Keratinocyte (primary cell): Measurements from ENCODE around the gene CSNK1D.

Experiments used
- EZH2 ChIP-seq: IDR thresholded peaks from one replicate; pipeline ENCODE4 v1.6.1; 2012; ENCODE audit warnings: inconsistent platforms, mild to moderate bottlenecking, low read length, moderate library complexity
- TF ChIP-seq, protein P1 (sequence below), 3 experiments: IDR thresholded peaks in 1 of 3; conservative IDR thresholded peaks in 1 of 3; optimal IDR thresholded peaks in 1 of 3; 2 replicates in 2 of 3; 3 replicates in 1 of 3; pipeline versions ENCODE3 to v1.5.1; 2011; ENCODE audit warnings: low read length in 3 of 3, mild to moderate bottlenecking in 3 of 3, moderate library complexity in 2 of 3, control low read depth in 1 of 3, inconsistent platforms in 1 of 3; ENCODE audit not compliant: insufficient read depth in 2 of 3; ENCODE audit errors: extremely low read depth in 1 of 3

GRCh38 chr17:82311971-82312370 is 38.5 kb upstream of the CSNK1D start:
- TF ChIP-seq, protein P1, sequence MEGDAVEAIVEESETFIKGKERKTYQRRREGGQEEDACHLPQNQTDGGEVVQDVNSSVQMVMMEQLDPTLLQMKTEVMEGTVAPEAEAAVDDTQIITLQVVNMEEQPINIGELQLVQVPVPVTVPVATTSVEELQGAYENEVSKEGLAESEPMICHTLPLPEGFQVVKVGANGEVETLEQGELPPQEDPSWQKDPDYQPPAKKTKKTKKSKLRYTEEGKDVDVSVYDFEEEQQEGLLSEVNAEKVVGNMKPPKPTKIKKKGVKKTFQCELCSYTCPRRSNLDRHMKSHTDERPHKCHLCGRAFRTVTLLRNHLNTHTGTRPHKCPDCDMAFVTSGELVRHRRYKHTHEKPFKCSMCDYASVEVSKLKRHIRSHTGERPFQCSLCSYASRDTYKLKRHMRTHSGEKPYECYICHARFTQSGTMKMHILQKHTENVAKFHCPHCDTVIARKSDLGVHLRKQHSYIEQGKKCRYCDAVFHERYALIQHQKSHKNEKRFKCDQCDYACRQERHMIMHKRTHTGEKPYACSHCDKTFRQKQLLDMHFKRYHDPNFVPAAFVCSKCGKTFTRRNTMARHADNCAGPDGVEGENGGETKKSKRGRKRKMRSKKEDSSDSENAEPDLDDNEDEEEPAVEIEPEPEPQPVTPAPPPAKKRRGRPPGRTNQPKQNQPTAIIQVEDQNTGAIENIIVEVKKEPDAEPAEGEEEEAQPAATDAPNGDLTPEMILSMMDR (optimal IDR thresholded peaks at IDR 0.05 in 1 of 3, IDR thresholded peaks at IDR 0.05 in 1 of 3, conservative IDR thresholded peaks at IDR 0.05 in 1 of 3; ENCODE audit: extremely low read depth in 1 of 3, insufficient read depth in 2 of 3, low read length in 3 of 3): no peak
- TF ChIP-seq EZH2: no peak
